ENCODE measurements around the gene ABHD2.

The ABHD2 gene

GRCh38 chr15:89098281-89098680 lies 10.0 kb downstream of the ABHD2 start:
- DNase-seq (ENCODE audit: low read depth in 2 of 2) = no peak

GRCh38 chr15:89099968-89100367 lies 11.7 kb downstream of the ABHD2 start:
- DNase-seq (ENCODE audit: low read depth in 2 of 2) = no peak

- DNase-seq (ENCODE audit: low read depth in 2 of 2) = no peak
Observed at GRCh38 chr15:89101302-89102193, 13.3 kb downstream of the ABHD2 start.

GRCh38 chr15:89103481-89104171 lies 15.4 kb downstream of the ABHD2 start:
- DNase-seq (ENCODE audit: low read depth in 2 of 2) = no peak

- DNase-seq (ENCODE audit: low read depth in 2 of 2) = no peak
Observed at GRCh38 chr15:89104172-89104564, 15.9 kb downstream of the ABHD2 start.

- DNase-seq (ENCODE audit: low read depth in 2 of 2) = no peak
Observed at GRCh38 chr15:89105147-89105546, 16.9 kb downstream of the ABHD2 start.

- DNase-seq (ENCODE audit: low read depth in 2 of 2) = no peak
Observed at GRCh38 chr15:89106200-89106599, 17.9 kb downstream of the ABHD2 start.

GRCh38 chr15:89107984-89108383 lies 19.7 kb downstream of the ABHD2 start:
- DNase-seq (ENCODE audit: low read depth in 2 of 2) = no peak

- no peak for DNase-seq (ENCODE audit: low read depth in 2 of 2)
Observed at GRCh38 chr15:89108835-89109234, 20.6 kb downstream of the ABHD2 start.

GRCh38 chr15:89109238-89109637 lies 21.0 kb downstream of the ABHD2 start:
- no peak for DNase-seq (ENCODE audit: low read depth in 2 of 2)

- DNase-seq (ENCODE audit: low read depth in 2 of 2) = no peak
Observed at GRCh38 chr15:89110060-89110459, 21.8 kb downstream of the ABHD2 start.

GRCh38 chr15:89111352-89111751 lies 23.1 kb downstream of the ABHD2 start:
- DNase-seq (ENCODE audit: low read depth in 2 of 2) = no peak

- DNase-seq (ENCODE audit: low read depth in 2 of 2) = no peak
Observed at GRCh38 chr15:89111961-89112340, 23.7 kb downstream of the ABHD2 start.

- no peak for DNase-seq (ENCODE audit: low read depth in 2 of 2)
Observed at GRCh38 chr15:89112341-89112971, 24.2 kb downstream of the ABHD2 start.

- DNase-seq (ENCODE audit: low read depth in 2 of 2) = no peak
Observed at GRCh38 chr15:89113296-89114024, 25.2 kb downstream of the ABHD2 start.

- no peak for DNase-seq (ENCODE audit: low read depth in 2 of 2)
Observed at GRCh38 chr15:89114990-89115389, 26.7 kb downstream of the ABHD2 start.

GRCh38 chr15:89115547-89115946 lies 27.3 kb downstream of the ABHD2 start:
- no peak for DNase-seq (ENCODE audit: low read depth in 2 of 2)

- DNase-seq (ENCODE audit: low read depth in 2 of 2) = no peak
Observed at GRCh38 chr15:89116404-89116803, 28.1 kb downstream of the ABHD2 start.

- DNase-seq (ENCODE audit: low read depth in 2 of 2) = no peak
Observed at GRCh38 chr15:89117790-89118189, 29.5 kb downstream of the ABHD2 start.

- DNase-seq (ENCODE audit: low read depth in 2 of 2) = no peak
Observed at GRCh38 chr15:89118481-89118989, 30.3 kb downstream of the ABHD2 start.
